Karpas-422 (cell line): ENCODE data around the gene SRGAP1. TPM values are rescaled to one million over a fixed set of nuclear protein-coding genes. Genes with fewer than 3 reads are reported as not detected.

Source experiments
- DNase-seq: peaks from one replicate; pipeline ENCODE4 v3.0.0-alpha.2; 2015
- H2AFZ ChIP-seq: fragments of 200-600 bp; sonication (generic); 2 replicates; pipeline ENCODE4 v1.6.1; 2014; ENCODE audit warnings: antibody characterized with exemption, low read length, mixed read lengths
- H3K27ac ChIP-seq: fragments of 200-600 bp; sonication (generic); 2 replicates; pipeline ENCODE4 v1.5.1; 2014; ENCODE audit warnings: mild to moderate bottlenecking, low read length, moderate library complexity
- H3K27me3 ChIP-seq: fragments of 200-600 bp; sonication (generic); 2 replicates; pipeline ENCODE4 v1.6.1; 2014; ENCODE audit warnings: low read length, mixed read lengths
- H3K36me3 ChIP-seq: fragments of 200-600 bp; sonication (generic); 2 replicates; pipeline ENCODE4 v1.6.1; 2014; ENCODE audit warnings: low read length, mixed read lengths; ENCODE audit not compliant: insufficient read depth
- H3K4me1 ChIP-seq: fragments of 200-600 bp; sonication (generic); 2 replicates; pipeline ENCODE4 v1.6.1; 2014; ENCODE audit warnings: mild to moderate bottlenecking, low read length, mixed read lengths
- H3K4me2 ChIP-seq: fragments of 200-600 bp; sonication (generic); 2 replicates; pipeline ENCODE4 v1.6.1; 2014; ENCODE audit warnings: low read length, low read depth, mild to moderate bottlenecking; ENCODE audit not compliant: poor library complexity, severe bottlenecking
- H3K4me3 ChIP-seq: fragments of 200-600 bp; sonication (generic); 2 replicates; pipeline ENCODE4 v1.5.1; 2014; ENCODE audit warnings: mild to moderate bottlenecking, antibody characterized with exemption, low read length, mixed read lengths
- H3K79me2 ChIP-seq: fragments of 200-600 bp; sonication (generic); 2 replicates; pipeline ENCODE4 v1.6.1; 2014; ENCODE audit warnings: mild to moderate bottlenecking, low read length, mixed read lengths
- H3K9ac ChIP-seq: fragments of 200-600 bp; sonication (generic); 2 replicates; pipeline ENCODE4 v1.6.0; 2014; ENCODE audit warnings: low read length
- H3K9me2 ChIP-seq: fragments of 200-600 bp; sonication (generic), shearing (Covaris generic); replicated peaks from 2 replicates; pipeline ENCODE4 v1.6.0; 2014; ENCODE audit warnings: mild to moderate bottlenecking, low read length, moderate library complexity; ENCODE audit not compliant: insufficient read depth
- H3K9me3 ChIP-seq: fragments of 300-700, 200-600 bp; sonication (generic); 2 replicates; pipeline ENCODE4 v1.6.1; 2014; ENCODE audit warnings: low read length, mixed read lengths
- H4K20me1 ChIP-seq: fragments of 200-600 bp; sonication (generic); 2 replicates; pipeline ENCODE4 v1.6.1; 2014; ENCODE audit warnings: mild to moderate bottlenecking, antibody characterized with exemption, low read length, low read depth; ENCODE audit not compliant: insufficient read depth
- total RNA-seq: library from RNA; depleted of rRNA; stranded (reverse); fragments of >200 nt; shearing (Covaris generic); gene quantifications from 2 replicates; pipeline ENCODE4 v1.2.3, GENCODE V29; 2014; ENCODE audit warnings: low replicate concordance

The SRGAP1 gene
- total RNA-seq, 1 experiment from 2014 or later, result not detected

- Histone ChIP-seq H3K9me2 (no peaks in the 10 kb centered on the region), H3K4me3 (no peak overlapping the region), H3K4me1 (no peaks in the 10 kb centered on the region), H3K9ac (no peak overlapping the region), H4K20me1 (no peaks in the 10 kb centered on the region), H3K27me3 (no peaks in the 10 kb centered on the region), H3K36me3 (no peaks in the 10 kb centered on the region), H3K9me3 (no peaks in the 10 kb centered on the region), H3K4me2 (no peak overlapping the region), H3K27ac (no peak overlapping the region), H3K79me2 (no peaks in the 10 kb centered on the region), H2AFZ (no peak overlapping the region)
- no peak for DNase-seq
These were observed 97.4 kb downstream of the SRGAP1 start for GRCh38 chr12:63941879-63942278.

DNA sequence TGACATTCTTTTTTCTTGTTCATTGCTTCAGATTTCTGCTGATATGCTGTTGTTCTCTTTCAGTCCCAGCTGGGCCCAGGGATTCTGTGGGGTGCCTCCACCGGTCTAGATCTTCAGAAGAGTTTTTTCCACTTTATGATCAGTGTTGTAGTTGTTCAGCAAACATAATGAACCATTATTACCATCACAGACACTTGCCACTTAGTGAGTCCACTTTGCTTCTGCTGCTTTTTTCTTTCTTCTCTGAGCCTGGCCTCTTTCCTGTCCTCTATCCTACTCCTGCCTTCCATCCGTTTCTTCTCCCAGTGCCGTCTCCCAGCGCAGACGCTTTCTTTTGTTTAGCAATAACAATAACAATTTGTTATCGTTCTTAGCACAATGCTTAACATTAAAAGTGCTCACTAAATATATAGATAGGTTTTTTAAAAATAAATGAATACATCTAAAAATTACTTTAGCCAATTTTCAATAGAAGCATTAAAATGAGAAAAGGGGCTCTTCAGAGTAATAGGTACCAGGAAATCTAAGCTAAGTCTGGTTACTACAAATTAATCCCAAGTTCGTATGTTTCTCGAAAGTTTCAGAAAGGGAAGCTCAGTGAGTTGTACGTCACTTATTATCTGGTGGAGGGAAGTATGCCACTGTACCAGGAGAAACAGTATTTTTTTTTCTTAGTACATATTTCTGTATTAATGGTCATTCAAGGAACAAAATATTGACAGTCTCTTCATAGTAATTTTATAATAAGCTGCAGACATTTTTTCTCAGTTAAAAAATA is 98.2 kb downstream of the SRGAP1 start:
- H3K79me2 ChIP-seq, result no peaks in the 10 kb centered on the region
- H3K27me3 ChIP-seq, result no peaks in the 10 kb centered on the region
- H3K4me1 ChIP-seq, result no peaks in the 10 kb centered on the region
- H3K9me3 ChIP-seq, result no peaks in the 10 kb centered on the region
- no peak for DNase-seq
- no peaks in the 10 kb centered on the region for H3K9me2 ChIP-seq
- no peak overlapping the region for H2AFZ ChIP-seq
- H3K4me2 ChIP-seq, result no peak overlapping the region
- H3K4me3 ChIP-seq, result no peak overlapping the region
- H3K36me3 ChIP-seq, result no peaks in the 10 kb centered on the region
- no peak overlapping the region for H3K9ac ChIP-seq
- no peak overlapping the region for H3K27ac ChIP-seq
- no peaks in the 10 kb centered on the region for H4K20me1 ChIP-seq

- Histone ChIP-seq H3K36me3 (no peaks in the 10 kb centered on the region), H3K4me3 (no peak overlapping the region), H3K9me3 (no peaks in the 10 kb centered on the region), H3K27me3 (no peaks in the 10 kb centered on the region), H3K4me1 (no peaks in the 10 kb centered on the region), H3K9me2 (no peaks in the 10 kb centered on the region), H2AFZ (no peak overlapping the region), H3K4me2 (no peak overlapping the region), H4K20me1 (no peaks in the 10 kb centered on the region), H3K27ac (no peak overlapping the region), H3K79me2 (no peaks in the 10 kb centered on the region), H3K9ac (no peak overlapping the region)
- no peak for DNase-seq
These were observed 99.6 kb downstream of the SRGAP1 start for GRCh38 chr12:63944034-63944579.

- no peaks in the 10 kb centered on the region for H3K9me2 ChIP-seq
- H4K20me1 ChIP-seq, result no peaks in the 10 kb centered on the region
- no peak overlapping the region for H3K9ac ChIP-seq
- no peak overlapping the region for H3K4me3 ChIP-seq
- no peaks in the 10 kb centered on the region for H3K27me3 ChIP-seq
- no peaks in the 10 kb centered on the region for H3K36me3 ChIP-seq
- no peak overlapping the region for H3K27ac ChIP-seq
- H3K79me2 ChIP-seq, result no peaks in the 10 kb centered on the region
- no peak for DNase-seq
- H3K4me1 ChIP-seq, result no peaks in the 10 kb centered on the region
- no peaks in the 10 kb centered on the region for H3K9me3 ChIP-seq
- H2AFZ ChIP-seq, result no peak overlapping the region
- H3K4me2 ChIP-seq, result no peak overlapping the region
These were observed 100.2 kb downstream of the SRGAP1 start for GRCh38 chr12:63944586-63945228.

DNA sequence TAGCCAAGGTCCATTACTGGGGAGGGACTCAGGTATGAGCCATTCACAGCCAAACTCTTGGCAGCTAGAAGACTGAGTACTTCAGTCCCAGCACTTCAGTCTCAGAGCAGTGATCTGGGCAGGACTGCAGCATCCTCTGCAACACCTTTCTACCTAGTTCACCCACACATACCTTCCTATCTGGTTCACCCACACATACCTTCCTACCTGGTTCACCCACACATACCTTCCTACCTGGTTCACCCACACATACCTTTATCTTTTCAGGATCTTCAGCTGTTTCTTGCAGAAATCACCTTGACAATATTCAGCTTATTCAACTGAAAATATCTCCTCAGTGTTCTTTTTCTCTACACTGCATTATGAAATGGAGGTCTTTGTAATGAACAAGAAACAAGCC is 101.3 kb downstream of the SRGAP1 start:
- H3K4me2 ChIP-seq, result no peak overlapping the region
- no peaks in the 10 kb centered on the region for H3K36me3 ChIP-seq
- no peaks in the 10 kb centered on the region for H3K79me2 ChIP-seq
- H3K9ac ChIP-seq, result no peak overlapping the region
- H3K9me3 ChIP-seq, result no peaks in the 10 kb centered on the region
- H4K20me1 ChIP-seq, result no peaks in the 10 kb centered on the region
- H3K9me2 ChIP-seq, result no peaks in the 10 kb centered on the region
- H3K27me3 ChIP-seq, result no peaks in the 10 kb centered on the region
- no peak overlapping the region for H2AFZ ChIP-seq
- H3K4me1 ChIP-seq, result no peaks in the 10 kb centered on the region
- no peak overlapping the region for H3K4me3 ChIP-seq
- no peak for DNase-seq
- no peak overlapping the region for H3K27ac ChIP-seq

DNA sequence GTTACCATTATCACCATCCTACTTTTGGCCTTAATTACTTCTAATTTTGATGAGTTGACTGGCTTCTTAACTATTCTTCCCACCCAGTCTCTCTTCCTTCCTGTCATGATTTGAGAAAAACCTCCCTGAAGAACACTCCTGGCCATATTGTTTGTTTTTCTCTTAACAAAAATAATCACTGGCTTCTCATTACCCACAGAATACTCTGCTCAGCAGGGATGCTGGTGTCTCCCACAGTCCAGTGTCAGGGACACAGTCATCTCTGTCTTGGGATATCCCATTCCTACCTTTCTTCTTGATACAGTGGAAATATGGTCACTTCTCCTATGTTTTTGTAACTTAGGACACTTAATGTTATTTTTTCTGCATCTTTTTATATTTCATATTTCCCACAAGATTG is 103.7 kb downstream of the SRGAP1 start:
- no peaks in the 10 kb centered on the region for H3K36me3 ChIP-seq
- H3K27ac ChIP-seq, result no peak overlapping the region
- H3K27me3 ChIP-seq, result no peaks in the 10 kb centered on the region
- H3K9me3 ChIP-seq, result no peaks in the 10 kb centered on the region
- no peaks in the 10 kb centered on the region for H3K9me2 ChIP-seq
- H3K79me2 ChIP-seq, result no peaks in the 10 kb centered on the region
- H3K4me3 ChIP-seq, result no peak overlapping the region
- H2AFZ ChIP-seq, result no peak overlapping the region
- H3K4me1 ChIP-seq, result no peaks in the 10 kb centered on the region
- no peak for DNase-seq
- no peaks in the 10 kb centered on the region for H4K20me1 ChIP-seq
- H3K4me2 ChIP-seq, result no peak overlapping the region
- no peak overlapping the region for H3K9ac ChIP-seq

- Histone ChIP-seq H3K9ac (no peak overlapping the region), H3K27me3 (no peaks in the 10 kb centered on the region), H3K9me2 (no peaks in the 10 kb centered on the region), H3K27ac (no peak overlapping the region), H3K79me2 (no peaks in the 10 kb centered on the region), H2AFZ (no peak overlapping the region), H3K4me3 (no peak overlapping the region), H3K9me3 (no peaks in the 10 kb centered on the region), H3K36me3 (no peaks in the 10 kb centered on the region), H3K4me1 (no peaks in the 10 kb centered on the region), H3K4me2 (no peak overlapping the region), H4K20me1 (no peaks in the 10 kb centered on the region)
- DNase-seq, result no peak
These were observed 105.4 kb downstream of the SRGAP1 start for GRCh38 chr12:63949902-63950301.

- no peaks in the 10 kb centered on the region for H3K9me2 ChIP-seq
- no peak overlapping the region for H2AFZ ChIP-seq
- H3K27me3 ChIP-seq, result no peaks in the 10 kb centered on the region
- no peak overlapping the region for H3K4me2 ChIP-seq
- no peak overlapping the region for H3K9ac ChIP-seq
- H4K20me1 ChIP-seq, result no peaks in the 10 kb centered on the region
- H3K4me1 ChIP-seq, result no peaks in the 10 kb centered on the region
- H3K4me3 ChIP-seq, result no peak overlapping the region
- H3K36me3 ChIP-seq, result no peaks in the 10 kb centered on the region
- DNase-seq, result no peak
- H3K79me2 ChIP-seq, result no peaks in the 10 kb centered on the region
- H3K9me3 ChIP-seq, result no peaks in the 10 kb centered on the region
- no peak overlapping the region for H3K27ac ChIP-seq
These were observed 108.5 kb downstream of the SRGAP1 start for GRCh38 chr12:63952995-63953394.
